GM21390 (cell line): ENCODE measurements around the gene NOL3.

ENCODE experiments used
- ATAC-seq: cut with Tn5 transposase; IDR thresholded peaks from one replicate; pipeline ENCODE4 v1.9.1; 2021; ENCODE audit not compliant: unreplicated experiment

Gene NOL3

GRCh38 chr16:67154578-67155294 lies 15.6 kb upstream of the NOL3 start:
- no peak for ATAC-seq

- ATAC-seq = no peak
These were observed 14.8 kb upstream of the NOL3 start for GRCh38 chr16:67155295-67156142.

- ATAC-seq = no peak
These were observed 14.0 kb upstream of the NOL3 start for GRCh38 chr16:67156143-67156844.

- no peak for ATAC-seq
These were observed 13.1 kb upstream of the NOL3 start for GRCh38 chr16:67157106-67157748.

- no peak for ATAC-seq
These were observed 12.3 kb upstream of the NOL3 start for GRCh38 chr16:67157892-67158635.

- ATAC-seq = peak; percentile 34
These were observed 11.4 kb upstream of the NOL3 start for GRCh38 chr16:67158637-67159600.

- no peak for ATAC-seq
These were observed 8.7 kb upstream of the NOL3 start for GRCh38 chr16:67161595-67162058.

GRCh38 chr16:67162506-67163163 lies 7.7 kb upstream of the NOL3 start:
- no peak for ATAC-seq

GRCh38 chr16:67163164-67163998 lies 7.0 kb upstream of the NOL3 start:
- no peak for ATAC-seq

GRCh38 chr16:67163999-67164558 lies 6.3 kb upstream of the NOL3 start:
- ATAC-seq = no peak

GRCh38 chr16:67164599-67165061 lies 5.7 kb upstream of the NOL3 start, which contains the start of gene HSF4:
TSS of gene HSF4 (plus strand) at chr16:67164745. CDS start at chr16:67164812, 67 bp downstream.
- ATAC-seq = no peak

- ATAC-seq = no peak
These were observed 4.9 kb upstream of the NOL3 start for GRCh38 chr16:67165121-67166078.

GRCh38 chr16:67166110-67166547 lies 4.2 kb upstream of the NOL3 start:
- ATAC-seq = no peak

GRCh38 chr16:67166598-67167168 lies 3.7 kb upstream of the NOL3 start:
- no peak for ATAC-seq

- ATAC-seq = no peak
These were observed 2.8 kb upstream of the NOL3 start for GRCh38 chr16:67167588-67167987.

- ATAC-seq = no peak
These were observed 1.3 kb upstream of the NOL3 start for GRCh38 chr16:67169011-67169451.
